T-helper 17 cell (primary cell): ENCODE data around the gene ASCC2. TPM values are rescaled to one million over a fixed set of nuclear protein-coding genes. Genes with fewer than 3 reads are reported as not detected.

Experiments used
- ATAC-seq: fragments of 150-1000 bp; cut with Tn5 transposase; 2 replicates; pipeline ENCODE4 v1.10.0; 2021; ENCODE audit warnings: mild to moderate bottlenecking, moderate library complexity
- DNase-seq, 3 donors: peaks; one replicate each; pipeline versions ENCODE4 v3.0.0 to v3.0.0-alpha.2; 2020 to 2021
- H3K9me3 ChIP-seq: one replicate; pipeline ENCODE4 v1.7.0; 2013; ENCODE audit warnings: low read length, mild to moderate bottlenecking; ENCODE audit not compliant: control insufficient read depth, poor library complexity, severe bottlenecking
- H3K27ac Mint-ChIP-seq: one replicate; pipeline ENCODE4 v1.8.0; 2022; ENCODE audit warnings: mild to moderate bottlenecking, moderate library complexity, mixed read lengths
- H3K27me3 Mint-ChIP-seq: one replicate; pipeline ENCODE4 v1.8.0; 2022; ENCODE audit warnings: mixed read lengths
- H3K36me3 Mint-ChIP-seq: one replicate; pipeline ENCODE4 v1.8.0; 2022; ENCODE audit warnings: low read depth, mixed read lengths
- H3K4me1 Mint-ChIP-seq: one replicate; pipeline ENCODE4 v1.8.0; 2022; ENCODE audit warnings: mild to moderate bottlenecking, mixed read lengths
- H3K4me3 Mint-ChIP-seq: one replicate; pipeline ENCODE4 v1.8.0; 2022; ENCODE audit warnings: mild to moderate bottlenecking, moderate library complexity, mixed read lengths
- total RNA-seq, 4 donors: library from RNA in 2 of 4; stranded (reverse) in 2 of 4; gene quantifications; one replicate each; pipeline ENCODE4 v1.2.3 and lab custom pipeline; 2022 to 2026

ASCC2 gene, protein sequence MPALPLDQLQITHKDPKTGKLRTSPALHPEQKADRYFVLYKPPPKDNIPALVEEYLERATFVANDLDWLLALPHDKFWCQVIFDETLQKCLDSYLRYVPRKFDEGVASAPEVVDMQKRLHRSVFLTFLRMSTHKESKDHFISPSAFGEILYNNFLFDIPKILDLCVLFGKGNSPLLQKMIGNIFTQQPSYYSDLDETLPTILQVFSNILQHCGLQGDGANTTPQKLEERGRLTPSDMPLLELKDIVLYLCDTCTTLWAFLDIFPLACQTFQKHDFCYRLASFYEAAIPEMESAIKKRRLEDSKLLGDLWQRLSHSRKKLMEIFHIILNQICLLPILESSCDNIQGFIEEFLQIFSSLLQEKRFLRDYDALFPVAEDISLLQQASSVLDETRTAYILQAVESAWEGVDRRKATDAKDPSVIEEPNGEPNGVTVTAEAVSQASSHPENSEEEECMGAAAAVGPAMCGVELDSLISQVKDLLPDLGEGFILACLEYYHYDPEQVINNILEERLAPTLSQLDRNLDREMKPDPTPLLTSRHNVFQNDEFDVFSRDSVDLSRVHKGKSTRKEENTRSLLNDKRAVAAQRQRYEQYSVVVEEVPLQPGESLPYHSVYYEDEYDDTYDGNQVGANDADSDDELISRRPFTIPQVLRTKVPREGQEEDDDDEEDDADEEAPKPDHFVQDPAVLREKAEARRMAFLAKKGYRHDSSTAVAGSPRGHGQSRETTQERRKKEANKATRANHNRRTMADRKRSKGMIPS
- 10 to 100 TPM; 65.9 to 79.8 TPM for total RNA-seq
- 50.2 to 67.4 reads per million in 2 donors for total RNA-seq (lab: John Stamatoyannopoulos, UW)

DNA sequence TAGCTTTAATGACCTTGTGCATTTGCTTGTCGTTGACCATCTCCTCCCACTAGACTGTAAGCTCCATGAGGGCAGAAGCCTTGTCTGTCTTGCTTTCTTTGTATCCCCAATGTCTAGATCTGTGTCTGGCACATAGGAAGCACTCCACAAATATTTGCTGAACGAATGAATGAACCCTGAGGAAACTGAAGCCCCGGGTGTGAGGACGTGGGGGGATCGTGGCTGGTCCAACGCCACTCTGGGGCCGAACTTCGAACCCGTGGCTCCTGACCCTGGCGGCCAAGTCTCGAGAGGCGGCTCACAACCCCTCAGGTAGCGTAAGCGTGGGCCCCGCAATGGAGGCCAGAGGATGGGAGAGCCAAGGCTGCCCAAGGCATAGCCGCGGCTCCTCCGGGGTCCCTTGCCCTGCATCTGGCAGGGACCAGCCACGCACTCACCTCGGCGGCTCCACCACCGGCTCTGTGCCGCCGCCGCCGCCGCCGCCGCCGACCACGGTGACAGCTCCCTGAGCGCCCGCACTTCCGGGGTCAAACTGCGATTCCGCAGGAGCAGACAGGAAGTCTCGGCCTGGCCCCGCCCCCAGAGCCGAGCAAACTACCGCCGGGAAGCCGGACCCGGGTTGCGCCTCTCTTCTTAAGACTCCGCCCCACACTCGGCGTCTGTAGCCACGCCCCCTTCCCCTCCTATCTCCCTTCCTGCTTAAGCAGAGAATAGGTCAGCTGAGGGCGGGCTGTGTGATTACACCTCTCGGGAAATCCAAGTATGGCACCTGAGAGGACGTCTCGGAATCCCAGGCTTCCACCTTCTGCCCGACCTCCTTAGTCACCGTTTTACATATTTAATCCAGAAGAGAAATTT, at the start of gene ASCC2:
Gene ASCC2, minus strand, starts transcription at position 534 of the 858 bp plus-strand sequence. CDS start 5,949 bp downstream, outside the sequence.
- Mint-ChIP-seq H3K4me1 (peaks cover 31% of the 10 kb centered on the region), H3K36me3 (peaks cover 2% of the 10 kb centered on the region), H3K4me3 (peak within 1 kb of the TSS; percentile 94), H3K27ac (peak within 1 kb of the TSS; percentile 94), H3K27me3 (no peaks in the 10 kb centered on the region)
- ATAC-seq (peak; percentile 99), DNase-seq (peak; percentile 95 to 99 (median 98))
- H3K9me3 ChIP-seq, result no peaks in the 10 kb centered on the region

DNA sequence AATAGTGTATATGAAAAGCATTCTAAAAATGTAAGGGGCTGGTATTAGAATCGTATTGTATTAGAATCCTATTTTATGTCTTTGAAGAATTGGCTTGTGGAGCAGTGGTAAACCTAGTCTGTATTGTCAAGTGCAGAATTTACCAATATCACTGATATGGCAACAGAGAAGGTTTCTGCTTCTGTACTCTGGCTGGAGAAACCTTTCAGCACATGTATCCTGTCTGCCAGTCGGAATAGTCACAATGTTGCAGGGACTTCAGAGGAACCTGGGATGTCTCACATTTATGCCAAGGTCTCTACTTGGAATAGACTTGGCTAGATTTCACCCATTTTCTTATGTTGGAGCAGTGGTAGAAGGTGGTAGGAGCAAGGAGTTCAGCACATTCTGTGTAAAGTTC, 49.3 kb upstream of the ASCC2 start:
- H3K27me3 Mint-ChIP-seq, result no peaks in the 10 kb centered on the region
- DNase-seq (no peak), ATAC-seq (no peak)
- no peaks in the 10 kb centered on the region for H3K9me3 ChIP-seq
- H3K27ac Mint-ChIP-seq, result no peak overlapping the region
- peaks cover 16% of the 10 kb centered on the region for H3K4me1 Mint-ChIP-seq
- H3K4me3 Mint-ChIP-seq, result no peak overlapping the region
- no peaks in the 10 kb centered on the region for H3K36me3 Mint-ChIP-seq

DNA sequence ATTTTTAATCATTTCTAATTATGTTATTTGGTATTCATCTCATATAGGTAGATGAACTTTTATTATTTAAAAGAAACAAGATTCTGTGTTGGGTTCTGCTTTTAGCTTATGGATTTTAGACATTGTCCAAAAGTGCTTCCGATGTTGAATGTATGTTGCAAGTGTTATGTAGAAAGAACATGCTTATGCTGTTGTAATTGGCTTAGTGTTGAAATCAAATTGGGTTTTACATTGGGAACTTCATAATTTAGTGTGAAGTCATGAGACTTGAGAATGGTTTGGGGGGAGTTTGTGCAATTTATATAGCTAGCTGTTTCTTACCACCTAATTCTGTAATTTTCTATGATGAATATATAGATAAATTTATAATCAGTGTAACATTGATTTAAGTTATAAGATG, 48.5 kb upstream of the ASCC2 start:
- Mint-ChIP-seq H3K27ac (no peak overlapping the region), H3K27me3 (no peaks in the 10 kb centered on the region), H3K4me3 (no peak overlapping the region), H3K36me3 (no peaks in the 10 kb centered on the region), H3K4me1 (peaks cover 16% of the 10 kb centered on the region)
- ATAC-seq (no peak), DNase-seq (no peak)
- no peaks in the 10 kb centered on the region for H3K9me3 ChIP-seq

DNA sequence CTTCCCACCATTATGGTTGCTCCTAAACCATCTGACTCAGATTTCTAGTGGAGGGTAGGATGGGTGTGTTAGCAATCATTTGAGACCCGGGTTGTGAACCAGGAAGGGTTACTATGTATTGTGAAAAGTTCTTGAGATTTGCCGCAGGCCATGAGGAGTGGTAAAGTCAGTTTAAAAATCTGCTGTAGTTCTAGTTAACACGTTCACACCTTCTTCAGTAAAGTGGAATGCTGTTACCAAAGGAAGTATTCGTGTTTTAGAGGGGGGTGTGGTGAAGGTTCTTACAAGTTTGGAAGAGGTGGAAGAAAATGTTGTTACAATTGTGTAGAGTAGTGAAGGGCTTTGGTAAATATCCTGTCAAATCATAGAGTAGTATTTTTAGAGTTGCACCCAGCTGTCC, 47.5 kb upstream of the ASCC2 start:
- no peak for ATAC-seq
- Mint-ChIP-seq H3K36me3 (no peaks in the 10 kb centered on the region), H3K27ac (no peak overlapping the region), H3K27me3 (no peaks in the 10 kb centered on the region), H3K4me1 (peaks cover 15% of the 10 kb centered on the region), H3K4me3 (no peak overlapping the region)
- DNase-seq, result no peak
- H3K9me3 ChIP-seq, result no peaks in the 10 kb centered on the region

DNA sequence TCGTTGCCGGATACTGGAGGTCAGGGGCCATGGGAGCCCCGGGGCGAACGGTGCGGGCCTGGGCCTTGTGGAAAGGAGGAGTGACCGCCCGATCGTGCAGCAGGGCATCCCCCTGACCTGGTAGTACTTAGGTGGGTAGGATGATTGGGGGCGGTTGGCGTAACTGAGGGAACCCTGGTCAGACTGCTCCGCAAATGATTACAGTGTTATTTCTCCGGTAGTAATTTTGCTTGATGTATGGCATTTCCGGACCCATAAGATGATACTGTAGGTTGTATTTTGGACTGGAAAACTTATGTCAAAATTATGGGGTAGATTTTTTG, 45.7 kb upstream of the ASCC2 start:
- ATAC-seq (peak; percentile 3), DNase-seq (no peak)
- Mint-ChIP-seq H3K27ac (peak overlapping the region; percentile 79), H3K4me3 (peak overlapping the region; percentile 90), H3K4me1 (peaks cover 14% of the 10 kb centered on the region), H3K36me3 (no peaks in the 10 kb centered on the region), H3K27me3 (no peaks in the 10 kb centered on the region)
- no peaks in the 10 kb centered on the region for H3K9me3 ChIP-seq

DNA sequence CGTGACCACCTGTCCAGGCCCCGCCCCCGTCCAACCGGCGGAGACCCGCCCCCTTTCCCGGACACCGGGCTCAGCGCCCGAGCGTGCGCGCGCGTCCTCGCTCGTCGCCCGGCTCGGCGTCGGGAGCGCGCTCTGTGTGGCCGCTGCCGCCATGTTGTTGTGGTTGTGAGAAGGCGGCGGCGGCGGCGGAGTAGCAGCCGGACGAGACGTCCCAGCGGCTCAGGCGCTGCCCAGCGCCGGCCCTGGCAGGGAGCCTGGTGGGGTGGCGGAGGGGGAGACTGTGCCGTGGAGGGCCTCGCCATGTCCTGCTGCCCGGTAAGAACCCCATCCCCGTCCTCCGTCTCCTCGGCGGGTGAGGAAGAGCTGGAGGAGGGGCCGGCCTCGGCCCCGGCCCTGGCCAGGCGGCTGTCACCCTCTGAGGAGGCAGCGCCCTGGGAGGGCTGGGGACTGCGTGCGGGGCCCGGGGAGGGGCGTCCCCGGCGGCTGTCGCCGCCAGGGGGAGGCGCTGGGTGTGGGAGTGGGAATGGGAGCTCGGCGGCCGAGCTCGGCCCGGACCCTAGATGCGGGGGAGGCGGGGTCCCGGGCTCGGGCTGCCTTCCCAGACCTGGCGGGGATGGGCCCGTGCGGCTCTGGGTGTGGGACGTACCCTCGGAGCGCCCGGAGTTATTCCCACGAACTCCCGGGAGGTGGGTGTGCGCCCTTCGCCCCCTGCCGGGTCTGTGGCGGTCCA, 45.1 kb upstream of the ASCC2 start, which contains the start of gene MTMR3:
Gene MTMR3, plus strand, starts transcription at position 130 of the 730 bp plus-strand sequence. CDS start 87,886 bp downstream, outside the sequence.
- H3K27ac Mint-ChIP-seq, result peak within 1 kb of the TSS; percentile 79
- H3K4me1 Mint-ChIP-seq, result peaks cover 10% of the 10 kb centered on the region
- DNase-seq, result peak; percentile 84 to 87 (median 84)
- H3K9me3 ChIP-seq, result no peaks in the 10 kb centered on the region
- H3K27me3 Mint-ChIP-seq, result no peaks in the 10 kb centered on the region
- peak; percentile 81 for ATAC-seq
- H3K36me3 Mint-ChIP-seq, result no peaks in the 10 kb centered on the region
- H3K4me3 Mint-ChIP-seq, result peak within 1 kb of the TSS; percentile 90

DNA sequence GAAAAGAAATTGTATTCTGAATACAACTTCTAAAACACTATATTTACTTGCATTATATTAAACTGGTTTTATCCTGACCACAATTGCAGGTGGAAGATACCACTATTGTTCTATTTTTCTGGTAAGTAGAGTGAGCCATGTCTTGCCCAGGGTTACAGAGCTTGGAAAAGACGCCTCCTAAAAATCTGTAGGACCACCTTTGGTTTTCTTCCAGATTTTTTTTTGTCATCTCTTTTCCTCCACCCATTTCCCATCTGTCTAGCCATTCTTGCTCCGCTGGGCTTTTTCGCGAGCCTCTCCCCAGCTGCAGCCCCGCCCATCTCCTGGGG, 44.6 kb upstream of the ASCC2 start:
- Mint-ChIP-seq H3K27ac (peak overlapping the region; percentile 79), H3K36me3 (no peaks in the 10 kb centered on the region), H3K4me3 (peak overlapping the region; percentile 90), H3K4me1 (peaks cover 10% of the 10 kb centered on the region), H3K27me3 (peaks cover 4% of the 10 kb centered on the region)
- ATAC-seq, result no peak
- H3K9me3 ChIP-seq, result no peaks in the 10 kb centered on the region
- DNase-seq, result no peak

DNA sequence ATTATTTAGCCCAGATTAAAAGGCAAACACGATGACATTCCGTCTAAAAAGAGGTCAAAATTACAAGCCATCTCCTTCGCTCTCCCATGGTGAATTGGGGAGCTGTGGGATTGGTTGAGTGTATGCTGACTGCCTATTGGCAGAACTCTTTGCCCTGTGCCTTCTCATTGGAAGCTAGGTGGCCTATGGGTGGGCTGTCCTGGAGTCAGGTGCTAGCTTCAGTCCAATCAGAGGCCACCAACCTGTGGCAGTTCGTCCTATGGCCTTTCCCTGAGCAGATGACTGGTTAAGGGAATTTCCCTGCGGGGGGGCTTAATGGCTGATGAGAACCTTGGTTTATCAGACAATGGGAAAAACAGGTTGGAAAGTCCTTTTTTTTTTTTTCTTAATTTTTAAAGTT, 41.7 kb upstream of the ASCC2 start:
- Mint-ChIP-seq H3K27me3 (peaks cover 13% of the 10 kb centered on the region), H3K27ac (no peak overlapping the region), H3K36me3 (no peaks in the 10 kb centered on the region), H3K4me3 (no peak overlapping the region), H3K4me1 (peaks cover 10% of the 10 kb centered on the region)
- peak; percentile 47 for ATAC-seq
- no peaks in the 10 kb centered on the region for H3K9me3 ChIP-seq
- DNase-seq, result no peak

DNA sequence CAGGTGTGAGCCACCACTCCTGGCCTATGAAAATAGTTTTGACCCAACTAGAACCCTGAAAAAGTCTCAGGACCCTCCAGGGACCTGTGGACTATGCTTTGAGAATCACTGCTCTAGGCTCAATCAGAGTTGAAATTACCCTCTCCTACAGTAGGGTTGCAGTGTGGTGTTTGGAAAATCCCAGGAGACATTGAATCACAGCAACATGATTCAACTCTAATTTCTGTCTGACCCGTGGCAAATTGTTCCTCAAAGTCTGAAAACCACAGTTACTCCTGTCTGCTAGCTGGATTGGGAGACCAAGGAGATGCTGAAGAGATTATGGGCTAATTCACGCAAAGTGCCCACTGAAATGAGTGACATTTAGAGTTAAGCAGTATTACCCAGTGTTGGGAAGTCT, 39.5 kb upstream of the ASCC2 start:
- H3K4me1 Mint-ChIP-seq, result peaks cover 5% of the 10 kb centered on the region
- peaks cover 13% of the 10 kb centered on the region for H3K27me3 Mint-ChIP-seq
- H3K36me3 Mint-ChIP-seq, result no peaks in the 10 kb centered on the region
- H3K9me3 ChIP-seq, result no peaks in the 10 kb centered on the region
- DNase-seq (no peak), ATAC-seq (no peak)
- no peak overlapping the region for H3K4me3 Mint-ChIP-seq
- no peak overlapping the region for H3K27ac Mint-ChIP-seq

DNA sequence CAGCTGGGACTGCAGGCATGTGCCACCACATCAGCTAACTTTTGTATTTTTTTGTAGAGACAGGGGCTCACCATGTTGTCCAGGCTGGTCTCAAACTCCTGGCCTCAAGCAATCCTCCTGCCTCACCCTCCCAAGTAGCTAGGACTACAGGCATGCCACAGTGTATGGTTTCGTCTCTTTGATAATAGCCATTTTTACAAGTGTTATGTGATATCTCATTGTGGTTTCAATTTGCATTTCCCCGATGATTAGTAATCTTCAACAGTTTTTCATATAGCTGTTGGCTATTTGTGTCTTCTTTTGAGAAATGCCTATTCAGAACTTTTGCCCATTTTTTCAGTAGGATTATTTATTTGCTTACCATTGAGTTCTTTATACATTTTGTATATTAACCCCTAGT, 35.9 kb upstream of the ASCC2 start:
- DNase-seq (no peak), ATAC-seq (no peak)
- Mint-ChIP-seq H3K27ac (no peak overlapping the region), H3K27me3 (peaks cover 13% of the 10 kb centered on the region), H3K4me1 (peaks cover 8% of the 10 kb centered on the region), H3K4me3 (no peak overlapping the region), H3K36me3 (no peaks in the 10 kb centered on the region)
- no peaks in the 10 kb centered on the region for H3K9me3 ChIP-seq

DNA sequence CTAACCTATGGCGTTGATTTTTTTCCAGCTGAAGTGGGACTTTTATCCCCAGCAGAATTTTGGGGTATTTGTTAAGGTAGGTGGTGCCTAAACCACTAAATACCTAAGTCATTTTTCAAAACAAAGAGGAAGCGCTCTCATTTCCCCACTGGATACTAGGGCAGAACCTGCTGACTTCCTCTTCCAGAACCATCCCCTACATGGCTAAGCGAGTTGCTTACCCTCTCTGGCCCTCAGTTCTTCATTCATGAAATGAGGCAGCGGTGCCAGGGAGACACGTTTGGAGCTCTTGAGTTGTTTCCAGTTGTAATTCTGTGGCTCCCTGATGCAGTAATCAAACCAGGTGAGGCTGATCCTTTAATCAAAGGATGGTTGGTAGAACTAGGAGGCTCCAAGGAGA, 34.9 kb upstream of the ASCC2 start:
- peaks cover 15% of the 10 kb centered on the region for H3K27me3 Mint-ChIP-seq
- no peaks in the 10 kb centered on the region for H3K36me3 Mint-ChIP-seq
- no peaks in the 10 kb centered on the region for H3K9me3 ChIP-seq
- H3K4me3 Mint-ChIP-seq, result no peak overlapping the region
- DNase-seq (no peak), ATAC-seq (no peak)
- H3K27ac Mint-ChIP-seq, result no peak overlapping the region
- peaks cover 8% of the 10 kb centered on the region for H3K4me1 Mint-ChIP-seq

DNA sequence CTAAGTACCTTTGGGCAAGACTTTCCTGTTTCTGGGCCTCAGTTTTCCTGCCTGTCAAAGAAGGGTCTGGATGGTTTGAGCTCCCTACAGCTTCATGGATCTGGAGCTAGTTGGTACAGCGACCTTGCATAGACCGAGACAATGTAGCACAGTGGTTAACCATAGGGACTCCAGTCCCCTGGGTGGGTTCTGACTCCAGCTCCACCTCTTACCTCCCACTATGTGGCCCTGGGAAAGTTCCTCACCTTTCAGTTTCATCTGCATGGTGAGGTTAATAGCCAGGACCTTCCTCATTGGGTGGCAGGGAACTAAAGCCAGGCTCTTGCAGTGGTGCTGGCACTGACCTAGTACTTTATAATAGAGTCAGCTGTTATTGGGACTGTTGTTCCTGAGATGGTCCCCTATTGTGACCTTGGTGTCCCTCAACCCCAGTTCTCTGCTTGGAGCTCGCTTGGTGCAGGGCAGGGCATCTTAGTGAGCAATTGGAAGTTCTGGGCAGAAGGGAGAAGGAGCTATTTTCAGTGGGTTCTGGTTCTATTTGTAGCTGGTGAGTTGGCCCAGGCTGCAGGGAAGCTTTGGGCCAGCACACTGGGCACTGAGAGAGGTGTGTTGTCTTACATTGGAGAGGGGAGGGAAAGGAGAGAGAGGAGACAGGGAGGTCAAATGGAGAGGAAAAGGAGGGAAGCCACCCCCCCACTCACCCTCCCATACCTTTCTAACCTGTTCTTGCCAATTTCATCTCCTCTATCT, 34.2 kb upstream of the ASCC2 start:
- H3K4me1 Mint-ChIP-seq, result peaks cover 8% of the 10 kb centered on the region
- no peak for ATAC-seq
- H3K36me3 Mint-ChIP-seq, result no peaks in the 10 kb centered on the region
- no peak for DNase-seq
- H3K27ac Mint-ChIP-seq, result no peak overlapping the region
- H3K9me3 ChIP-seq, result no peaks in the 10 kb centered on the region
- no peak overlapping the region for H3K4me3 Mint-ChIP-seq
- peaks cover 16% of the 10 kb centered on the region for H3K27me3 Mint-ChIP-seq
